Measurements from ENCODE around the gene DNHD1. TPM values are rescaled to one million over a fixed set of nuclear protein-coding genes. Genes with fewer than 3 reads are reported as not detected.

Gene DNHD1
- total and polyA plus RNA-seq, 2 of the 8 experiments (the other 6 are each of a cell fraction or from before 2014, with no cell fraction given), result 5.0 to 6.8 TPM

GRCh38 chr11:6486256-6486655 is 10.8 kb upstream of the DNHD1 start (continued):
- TF ChIP-seq CTCF (IDR thresholded peaks at IDR 0.05; ENCODE audit: control extremely low read depth in 1 of 3, insufficient read depth in 1 of 3, low read depth in 1 of 3, low read length in 3 of 3), result no peak
- no peak for TF ChIP-seq RXRA (IDR thresholded peaks at IDR 0.05; ENCODE audit: insufficient read depth, low read depth, low read length)
- no peak for TF ChIP-seq NRF1 (IDR thresholded peaks at IDR 0.05; ENCODE audit: low read depth, low read length)
- TF ChIP-seq EZH2 (IDR thresholded peaks at IDR 0.05; ENCODE audit: low read depth, low read length, severe bottlenecking), result no peak
- TF ChIP-seq ZNF274 (IDR thresholded peaks at IDR 0.05; ENCODE audit: borderline replicate concordance, extremely low read depth, low read length), result no peak

All from H1 (cell line).